DMS114 treated with DMSO at 0.1 percent for 48 hours (cell line): ENCODE data around the gene EIF4ENIF1.
"Not testable (repeated sequence)": the region's sequence is repeated elsewhere in the genome, so short reads cannot be mapped to it uniquely, and the experiment has no call there.

Experiments
- DNase-seq: peaks from one replicate; lab custom pipeline; 2025; ENCODE audit not compliant: unreplicated experiment; lab: John Stamatoyannopoulos, UW

Gene EIF4ENIF1

GRCh38 chr22:31443516-31443915 is 46.1 kb downstream of the EIF4ENIF1 start:
- no peak for DNase-seq

- no peak for DNase-seq
Measured at GRCh38 chr22:31442768-31443489, 46.7 kb downstream of the EIF4ENIF1 start.

GRCh38 chr22:31441652-31442051 is 48.0 kb downstream of the EIF4ENIF1 start:
- no peak for DNase-seq

DNA sequence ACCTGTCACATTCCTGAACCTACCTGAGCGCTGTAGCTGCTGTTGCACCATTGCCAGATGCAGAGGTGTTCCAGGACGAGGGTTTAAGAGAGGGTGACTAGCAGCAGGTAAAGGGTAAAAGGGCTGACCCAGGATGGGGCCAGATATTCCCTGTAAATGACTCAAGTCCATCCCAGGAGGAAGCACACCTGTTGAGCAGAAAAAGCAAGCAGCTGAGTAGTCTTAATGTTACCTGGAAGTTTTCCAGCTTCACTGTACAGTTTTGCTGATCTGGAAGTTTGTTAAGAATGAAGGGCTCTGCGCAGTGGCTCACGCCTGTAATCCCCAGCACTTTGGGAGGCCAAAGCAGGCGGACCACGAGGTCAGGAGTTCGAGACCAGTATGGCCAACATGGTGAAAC is 49.0 kb downstream of the EIF4ENIF1 start:
- DNase-seq = no peak

DNA sequence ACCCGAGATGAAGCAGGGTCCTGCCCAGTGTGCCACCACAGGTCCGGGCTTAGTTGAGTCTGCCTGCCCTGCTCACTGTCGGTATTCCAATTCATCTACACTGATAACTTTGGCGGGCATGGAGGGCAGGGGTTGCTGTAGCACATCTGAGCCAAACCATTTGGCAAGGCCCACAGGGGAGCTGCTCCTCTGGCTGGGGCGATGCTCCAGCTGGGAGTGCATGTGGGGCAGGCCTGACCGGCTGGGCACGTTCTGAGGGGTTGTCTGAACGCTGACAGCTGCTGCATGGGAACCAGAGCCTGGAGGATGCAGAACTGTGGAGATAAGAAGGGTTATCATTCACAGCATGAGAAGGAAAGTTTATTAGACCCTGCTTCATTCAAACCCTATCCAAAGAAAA is 49.8 kb downstream of the EIF4ENIF1 start:
- no peak for DNase-seq

DNA sequence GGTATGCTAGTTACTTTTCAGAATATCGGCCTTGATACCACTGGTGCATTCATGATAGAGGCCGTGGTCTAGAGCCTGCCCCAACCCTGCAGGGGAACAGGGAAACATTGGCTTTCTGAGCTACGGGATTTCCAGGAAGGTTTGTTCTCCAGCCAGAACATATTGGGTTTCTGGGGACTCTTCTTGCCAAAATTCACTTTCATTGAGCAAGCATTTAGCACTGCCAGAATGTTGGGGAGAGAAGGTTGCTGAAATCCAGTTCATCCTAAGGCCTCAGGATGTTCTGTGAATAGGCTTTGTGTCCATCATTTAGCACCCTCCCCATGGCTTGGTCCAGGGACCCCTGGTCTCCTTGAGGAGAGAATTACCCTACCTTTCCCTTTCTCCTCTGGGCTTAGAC is 53.5 kb downstream of the EIF4ENIF1 start:
- DNase-seq = no peak

DNA sequence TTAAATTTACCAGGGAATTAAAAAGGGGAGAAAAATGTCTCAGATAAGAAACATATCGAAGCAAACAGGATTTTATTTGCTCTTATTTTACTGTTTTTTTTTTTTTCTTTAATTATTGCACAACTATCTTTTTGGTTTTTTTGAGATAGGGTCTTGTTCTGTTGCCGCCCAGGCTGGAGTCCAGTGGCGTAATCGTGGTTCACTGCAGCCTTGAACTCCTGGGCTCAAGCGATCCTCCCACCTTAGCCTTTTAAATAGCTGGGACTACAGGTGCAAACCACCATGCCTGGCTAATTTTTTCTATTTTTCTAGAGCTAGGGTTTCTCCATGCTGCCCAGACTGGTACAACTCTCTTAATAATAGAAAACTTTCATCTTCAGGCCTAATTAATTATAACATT is 57.7 kb downstream of the EIF4ENIF1 start:
- no peak for DNase-seq

GRCh38 chr22:31425331-31426050 is 64.2 kb downstream of the EIF4ENIF1 start:
- DNase-seq = no peak

DNA sequence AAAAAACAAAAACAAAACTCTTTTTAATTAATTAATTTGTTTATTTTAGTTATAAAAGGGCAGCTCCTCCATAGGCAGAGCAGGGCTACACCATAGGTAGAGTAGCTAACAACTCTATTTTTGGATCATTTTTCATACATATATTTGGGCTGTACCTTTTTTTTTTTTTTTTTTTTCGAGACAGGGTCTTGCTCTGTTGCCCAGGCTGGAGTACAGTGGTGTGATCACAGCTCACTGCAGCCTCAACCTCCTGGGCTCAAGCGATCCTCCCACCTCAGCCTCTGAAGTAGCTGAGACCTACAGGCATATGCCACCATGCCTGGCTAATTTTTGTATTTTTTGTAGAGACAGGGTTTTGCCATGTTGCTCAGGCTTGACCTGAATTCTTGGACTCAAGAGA is 87.3 kb downstream of the EIF4ENIF1 start:
- DNase-seq = not testable (repeated sequence)

- DNase-seq = no peak
Measured at GRCh38 chr22:31400023-31400397, 89.6 kb downstream of the EIF4ENIF1 start.

DNA sequence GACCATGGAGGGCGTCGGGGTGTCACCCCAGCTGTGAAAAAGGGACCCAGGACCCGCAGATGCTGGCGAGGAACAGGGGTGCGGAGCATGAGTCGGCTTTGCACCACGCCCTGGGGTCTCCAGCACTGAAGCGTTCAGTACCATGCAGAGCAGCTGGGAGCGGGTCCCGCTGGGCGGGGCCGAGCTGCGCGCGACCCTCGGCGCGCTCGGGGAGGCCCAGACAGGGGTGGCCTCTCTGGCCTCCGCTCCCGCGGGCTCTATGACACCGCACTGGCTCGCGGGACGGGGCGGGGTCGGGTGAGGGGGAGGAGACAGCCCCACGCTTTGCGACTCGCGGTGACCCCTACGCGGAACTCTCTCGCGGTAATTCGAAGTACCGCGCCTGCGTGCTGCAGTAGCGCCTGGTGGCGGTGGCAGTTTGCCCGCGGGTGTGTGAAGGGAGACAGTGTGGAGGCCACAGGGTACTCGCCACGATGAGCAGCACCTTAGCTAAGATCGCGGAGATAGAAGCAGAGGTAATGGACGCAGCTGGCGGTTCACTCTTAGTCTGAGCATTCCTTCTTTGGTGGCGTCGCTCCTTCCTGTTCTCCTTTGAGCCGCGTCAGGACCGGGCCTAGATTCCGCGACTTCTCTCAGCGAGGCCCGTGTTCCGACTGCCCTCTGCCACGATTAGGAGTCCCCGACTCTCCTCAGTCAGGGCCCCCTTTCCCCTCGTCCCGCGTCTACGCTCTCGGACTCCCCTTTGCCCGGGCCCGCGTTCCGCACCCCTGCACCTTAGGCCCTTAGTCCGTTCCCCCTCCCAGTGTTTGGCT is 90.2 kb downstream of the EIF4ENIF1 start, which contains the start of gene DRG1:
TSS of gene DRG1 (plus strand) at position 394 of the 812 bp plus-strand sequence. CDS start at position 474, 80 bp downstream.
- peak; percentile 84 for DNase-seq

DNA sequence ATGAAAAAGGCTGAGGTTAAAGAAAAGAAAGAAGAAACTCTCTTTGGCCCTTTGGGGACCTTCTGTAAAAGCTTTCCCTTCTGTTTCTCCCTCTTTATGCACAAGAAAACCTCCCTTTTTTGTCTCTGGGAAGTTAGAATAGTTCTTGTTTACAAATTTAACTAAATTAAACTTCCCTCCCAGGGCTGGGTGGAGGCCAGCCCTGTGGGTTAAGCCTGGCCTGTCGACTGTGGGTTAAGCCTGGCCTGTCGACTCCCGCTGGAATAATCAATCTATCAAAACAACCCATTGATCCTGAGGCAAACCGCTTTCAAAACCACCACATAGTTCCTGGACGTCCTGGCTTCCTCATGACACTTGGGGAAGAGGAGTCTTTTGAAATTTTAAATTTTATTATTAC is 91.4 kb downstream of the EIF4ENIF1 start:
- DNase-seq = no peak

DNA sequence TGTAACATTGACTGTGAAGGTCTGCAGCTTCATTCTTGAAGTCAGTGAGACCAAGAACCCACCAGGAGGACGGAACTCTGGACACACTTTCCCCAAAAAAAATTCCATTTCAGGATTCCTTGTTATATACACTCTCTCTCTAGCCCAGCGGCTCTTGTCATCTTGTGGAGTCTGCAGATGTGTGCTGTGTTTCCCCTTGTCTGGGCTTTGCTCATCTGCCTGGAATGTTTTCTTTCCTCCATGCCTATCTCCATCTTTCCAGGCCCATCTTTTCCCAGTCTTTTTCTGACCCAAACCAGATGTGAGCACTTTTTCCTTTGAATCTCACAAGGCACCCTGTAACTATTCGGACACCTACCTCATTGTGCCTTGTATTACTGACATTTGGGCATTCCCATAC is 95.3 kb downstream of the EIF4ENIF1 start:
- no peak for DNase-seq

- DNase-seq = no peak
Measured at GRCh38 chr22:31393893-31394292, 95.7 kb downstream of the EIF4ENIF1 start.
